Activated CD8-positive, alpha-beta memory T cell treated with anti-CD3 and anti-CD28 coated beads for 48 hours (primary cell): ENCODE measurements around the gene NRXN3.

Experiments used
- DNase-seq, 3 experiments: peaks; one replicate each; pipeline ENCODE4 v3.0.0-alpha.2; 2020; ENCODE audit warnings: low read depth in 2 of 3, low spot score in 2 of 3

Gene NRXN3

DNA sequence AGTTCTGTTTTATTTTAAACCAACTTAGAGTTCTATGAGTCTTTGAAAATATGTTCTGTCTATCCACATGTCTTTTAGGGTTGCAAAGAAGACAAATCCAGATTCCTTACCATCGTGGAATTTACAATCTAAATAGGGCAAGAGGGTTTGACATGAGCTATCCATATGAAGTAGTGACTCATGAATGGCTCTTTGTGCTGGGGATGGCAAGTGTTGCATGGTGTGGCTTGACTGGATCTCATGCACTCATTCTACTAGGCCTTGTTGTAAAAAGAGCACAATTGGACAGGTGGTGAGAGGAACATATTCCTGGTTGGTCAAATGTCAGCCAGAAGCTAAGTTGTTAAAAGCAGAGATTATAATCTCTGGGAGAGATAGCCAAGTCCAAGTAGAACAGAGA is 1532.0 kb downstream of the NRXN3 start:
- DNase-seq: no peak

DNA sequence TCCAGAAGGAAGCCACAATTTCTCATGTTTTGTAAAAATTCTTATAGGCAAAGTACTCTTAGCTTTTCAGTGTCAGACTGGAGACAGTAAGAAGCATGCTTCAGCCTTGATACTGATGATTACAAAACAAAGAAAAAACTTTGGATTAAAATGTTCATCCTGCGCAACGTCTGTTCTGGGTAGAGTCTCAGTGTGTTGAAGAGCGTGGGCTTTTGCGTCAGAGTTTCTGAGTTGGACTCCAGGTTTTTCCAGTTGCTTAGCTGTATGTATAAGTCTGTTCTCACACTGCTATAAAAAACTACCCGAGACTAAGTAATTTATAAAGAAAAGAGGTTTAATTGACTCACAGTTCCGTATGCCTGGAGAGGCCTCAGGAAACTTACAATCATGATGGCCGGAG is 1533.0 kb downstream of the NRXN3 start:
- DNase-seq: no peak

GRCh38 chr14:79704041-79704807 is 1534.1 kb downstream of the NRXN3 start:
- DNase-seq: no peak

DNA sequence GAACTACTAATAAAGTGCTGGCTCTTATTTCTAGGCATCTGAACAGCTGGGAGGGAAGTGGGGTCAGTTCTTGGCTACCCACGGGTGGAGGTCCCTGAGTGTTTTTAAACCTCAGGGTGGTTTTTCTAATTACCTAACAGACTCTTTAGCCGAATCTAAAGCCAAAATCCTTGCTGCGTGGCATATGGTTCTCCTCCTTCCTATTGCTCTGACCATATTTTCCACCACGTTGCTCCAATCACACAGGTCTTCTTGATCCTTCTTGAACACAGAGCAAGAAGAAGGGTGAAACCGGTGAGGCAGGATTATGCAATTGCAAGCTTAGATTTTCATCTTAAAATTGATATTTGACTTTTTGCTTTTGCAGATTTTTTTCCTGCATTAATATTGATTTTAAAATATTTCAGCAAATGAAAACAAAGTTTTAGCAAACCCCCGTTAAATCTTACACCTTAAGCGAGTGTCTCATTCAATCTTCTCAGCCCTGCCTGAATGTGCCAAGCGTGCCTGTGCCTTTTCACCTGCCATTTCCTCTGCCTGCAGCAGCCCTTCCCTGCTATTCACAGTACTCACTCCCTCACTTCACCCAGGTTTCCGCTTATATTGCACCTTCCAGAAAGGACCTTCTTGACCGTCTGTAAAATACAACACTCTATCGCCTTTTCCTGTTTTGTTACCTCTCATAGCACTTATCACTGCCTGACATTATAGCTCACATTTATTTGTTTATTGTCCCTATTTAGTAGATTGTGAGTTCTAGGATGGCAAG is 1535.1 kb downstream of the NRXN3 start:
- DNase-seq: no peak

DNA sequence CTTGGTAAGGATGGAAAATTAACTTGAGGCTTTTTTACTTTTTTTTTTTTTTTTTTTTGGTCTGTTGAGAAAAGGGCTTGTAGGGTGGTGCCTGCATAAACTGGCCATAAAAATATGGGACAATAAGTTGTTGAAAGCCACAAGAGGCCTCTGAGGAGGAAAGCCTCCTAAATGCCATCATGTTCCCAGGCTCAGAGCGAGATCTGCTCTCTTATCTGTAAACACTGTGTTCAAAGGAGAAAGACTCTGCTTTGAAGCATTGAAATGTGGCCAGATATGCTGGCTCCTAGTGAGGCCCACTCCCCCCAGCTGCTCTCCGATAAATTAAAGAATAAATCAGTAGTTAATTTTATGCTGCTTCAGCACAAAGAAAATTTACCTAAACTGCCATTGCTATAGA is 1536.2 kb downstream of the NRXN3 start:
- DNase-seq: no peak

DNA sequence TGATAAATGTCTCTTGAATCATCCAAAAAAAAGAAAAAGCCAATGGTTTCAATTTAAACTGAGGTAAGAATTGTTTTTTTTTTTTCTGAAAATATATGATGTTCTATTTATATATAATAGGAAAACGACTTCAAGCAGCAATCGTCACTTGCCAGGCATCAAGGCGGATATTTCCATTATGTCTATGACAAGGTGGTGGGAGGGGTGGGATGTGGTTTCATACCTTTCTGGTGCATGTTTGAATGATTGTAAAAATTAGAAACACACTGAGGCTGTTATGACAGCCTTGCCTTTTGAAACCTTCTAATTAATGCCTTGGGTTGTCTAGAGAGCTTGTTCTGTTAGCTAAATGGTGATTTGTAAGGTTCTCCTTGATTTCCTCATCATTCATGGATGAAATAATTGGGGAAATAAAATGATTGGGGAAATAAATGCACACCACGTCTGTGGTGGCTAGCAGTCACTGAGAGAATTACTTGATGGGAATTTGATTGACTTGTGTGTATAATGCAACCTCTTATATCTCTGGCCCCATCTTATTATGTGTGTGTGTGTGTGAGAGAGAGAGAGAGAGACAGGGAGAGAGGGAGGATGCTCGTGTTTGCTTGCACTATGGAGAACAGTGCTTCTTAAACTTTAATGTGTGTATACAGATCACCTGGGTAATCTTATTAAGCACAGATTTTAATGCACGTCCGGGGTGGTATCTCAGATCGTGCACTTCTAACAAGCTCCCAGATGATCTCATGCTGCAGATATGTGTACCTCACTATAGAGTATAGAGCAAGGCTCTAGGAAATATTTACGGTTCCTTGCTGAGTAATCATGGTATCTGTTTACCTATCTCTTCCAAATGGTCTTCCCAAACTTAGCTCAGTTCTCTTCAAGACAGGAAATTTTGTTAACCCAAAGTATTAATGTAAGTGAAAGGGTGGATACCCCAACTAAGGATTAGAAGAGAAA is 1538.5 kb downstream of the NRXN3 start:
- no peak for DNase-seq

GRCh38 chr14:79709573-79709972 is 1539.4 kb downstream of the NRXN3 start:
- no peak for DNase-seq

DNA sequence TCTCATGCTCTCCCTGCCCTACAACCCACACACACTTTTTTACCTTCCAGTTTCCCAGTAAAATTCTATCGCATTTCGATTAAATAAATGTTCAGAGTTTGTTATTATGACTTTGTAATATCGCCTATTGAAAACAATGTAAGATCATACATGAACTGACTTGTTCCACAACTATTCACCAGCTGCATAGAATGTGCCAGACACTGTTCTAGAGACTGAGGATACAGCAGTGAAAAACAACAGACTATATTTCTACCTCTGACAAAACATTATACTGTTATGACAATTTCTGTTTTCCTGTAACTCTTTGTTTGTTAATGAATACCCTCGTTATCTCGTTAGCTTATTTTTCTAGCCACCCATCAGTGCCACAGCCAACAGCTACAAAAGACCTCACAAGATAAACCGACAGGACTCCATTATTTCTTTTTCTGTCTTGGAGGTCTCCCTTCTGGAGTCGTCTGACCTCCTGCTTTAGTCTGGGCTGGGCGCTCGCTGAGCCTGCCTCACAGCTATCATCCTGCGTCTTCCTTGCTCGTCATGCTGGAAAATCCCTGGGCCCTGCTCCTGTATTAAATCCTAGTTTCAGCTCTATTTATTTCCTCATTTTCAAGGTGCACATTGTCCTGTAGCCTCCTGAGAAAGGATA is 1542.3 kb downstream of the NRXN3 start:
- DNase-seq: no peak

- DNase-seq: no peak
Observed at GRCh38 chr14:79721399-79722084, 1551.4 kb downstream of the NRXN3 start.

DNA sequence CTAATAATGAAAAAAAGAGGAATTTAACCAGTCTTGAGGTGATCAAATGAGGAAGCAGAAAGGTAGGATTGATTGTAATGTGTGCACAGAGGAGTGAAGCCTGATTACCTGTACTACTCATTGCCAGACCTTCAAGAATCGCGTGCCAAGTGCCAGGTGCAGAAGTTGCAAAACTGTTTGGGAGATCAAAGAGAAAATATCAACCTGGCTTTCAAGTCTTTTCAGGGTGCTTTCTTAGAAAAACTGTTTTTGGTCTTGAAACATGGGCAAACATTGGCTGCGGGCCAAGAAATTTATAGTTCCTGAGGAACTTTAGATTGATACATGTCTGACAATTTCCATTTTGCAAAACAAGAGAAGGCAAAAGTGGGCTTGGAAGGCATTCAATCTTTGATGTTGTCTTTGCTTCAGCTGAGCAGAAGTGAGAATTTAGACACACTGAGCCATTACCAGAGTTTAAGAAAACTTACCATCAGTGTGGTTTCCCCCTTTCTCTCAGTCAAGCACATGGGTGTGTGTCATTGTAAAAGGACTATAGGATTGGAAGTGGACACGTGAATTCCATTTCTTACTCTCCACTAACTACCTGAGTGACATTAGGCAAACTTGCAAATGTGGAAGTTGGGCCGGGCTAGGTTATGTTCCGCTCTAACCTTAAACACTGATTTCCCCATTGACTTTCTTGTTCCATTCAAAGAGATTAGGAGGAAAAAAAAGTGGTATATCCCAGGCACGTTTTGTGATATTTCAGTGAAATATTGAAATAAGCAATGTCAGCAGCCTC is 1555.0 kb downstream of the NRXN3 start:
- no peak for DNase-seq

DNA sequence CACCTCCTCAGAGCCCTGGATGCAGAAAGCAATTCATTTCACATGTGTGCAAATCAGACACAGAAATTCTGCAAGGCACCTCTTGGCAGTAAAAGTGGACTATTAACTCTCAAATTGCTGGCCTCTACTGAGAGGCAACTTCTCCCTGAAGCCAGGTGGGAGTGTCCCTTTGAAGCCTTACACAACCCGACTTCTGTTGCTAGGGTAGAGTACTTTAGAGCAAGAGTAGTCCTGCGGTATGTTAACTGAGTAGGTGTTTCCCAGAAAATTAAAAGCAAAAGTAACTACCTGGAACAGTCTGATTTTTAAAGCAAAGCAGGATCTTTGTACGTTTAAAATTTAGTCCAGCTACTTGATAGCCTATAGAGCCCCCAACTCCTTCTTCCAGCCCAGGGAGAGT is 1557.7 kb downstream of the NRXN3 start:
- DNase-seq: no peak

GRCh38 chr14:79728331-79728730 is 1558.2 kb downstream of the NRXN3 start:
- no peak for DNase-seq

DNA sequence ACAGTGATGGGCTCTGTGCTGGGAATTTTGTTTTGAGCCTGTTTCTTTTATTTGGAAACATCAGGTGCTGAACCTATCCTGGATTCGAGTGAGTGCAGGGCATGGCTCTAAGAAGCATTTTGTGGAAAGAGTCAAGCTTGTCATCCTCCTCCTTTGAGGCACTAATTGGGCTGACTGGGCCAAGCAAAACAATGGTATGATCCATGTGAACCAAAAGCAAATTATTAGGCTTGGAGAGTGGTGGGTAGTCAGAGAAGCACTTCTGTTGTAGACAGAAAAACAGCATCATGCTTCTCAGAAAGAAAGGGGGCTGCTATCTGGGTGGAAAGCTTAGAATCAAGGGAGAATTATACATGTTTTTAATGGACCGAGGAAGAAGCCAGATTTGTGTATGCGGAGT is 1559.6 kb downstream of the NRXN3 start:
- DNase-seq: no peak

DNA sequence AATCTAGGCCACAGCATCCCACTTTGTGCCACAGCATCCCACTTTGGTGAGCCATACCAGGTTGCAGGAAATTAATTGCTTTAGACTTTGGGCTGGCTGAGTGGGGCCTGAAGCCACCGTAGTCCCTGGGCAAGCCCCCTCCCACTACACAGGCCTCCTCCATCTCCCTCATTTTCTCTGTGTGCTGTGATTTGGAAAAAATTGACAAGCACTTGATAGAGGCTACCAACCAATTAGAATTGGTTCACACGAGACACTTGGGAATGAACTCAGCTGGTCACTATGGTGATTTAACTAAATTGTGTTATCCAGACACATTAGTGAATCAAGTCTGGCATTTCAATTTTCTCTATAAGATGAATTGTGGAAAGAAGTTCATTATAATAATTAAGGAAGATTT is 1560.0 kb downstream of the NRXN3 start:
- no peak for DNase-seq

- DNase-seq: no peak
Observed at GRCh38 chr14:79730953-79731352, 1560.8 kb downstream of the NRXN3 start.

DNA sequence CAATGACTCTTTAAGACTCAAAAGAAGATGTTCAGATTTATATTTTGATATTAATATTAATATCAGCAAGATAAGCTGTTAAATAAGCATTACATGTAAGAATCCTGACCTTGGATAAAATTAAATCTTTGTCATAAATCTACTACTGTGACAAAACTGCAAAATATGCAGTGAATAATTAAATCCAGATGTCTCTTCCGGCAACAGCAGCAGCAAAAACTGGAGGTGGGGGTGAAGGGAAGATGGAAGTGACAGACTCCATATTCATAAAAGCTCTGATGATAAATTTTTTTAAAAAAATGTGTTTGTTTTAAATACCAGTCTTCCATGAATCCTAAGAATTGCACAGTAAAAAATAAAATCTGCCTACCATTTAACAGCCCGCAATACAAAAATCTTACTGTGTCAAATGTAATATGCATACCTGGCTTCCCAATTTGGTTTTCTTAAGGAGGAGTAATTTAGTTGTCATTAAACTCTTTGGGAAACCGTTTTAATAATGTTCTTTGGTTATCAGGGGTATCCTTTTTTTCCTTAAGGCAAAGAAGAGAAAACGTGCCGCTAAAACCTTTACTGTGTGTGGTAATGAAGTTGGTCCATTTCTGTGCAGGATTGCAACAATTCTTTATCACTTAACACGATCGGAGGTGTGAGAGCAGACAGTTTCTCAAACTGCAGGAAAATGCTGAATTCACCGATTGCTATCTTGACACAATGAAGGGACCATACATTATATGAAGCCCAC is 1562.9 kb downstream of the NRXN3 start:
- DNase-seq: no peak

- no peak for DNase-seq
Observed at GRCh38 chr14:79734151-79734550, 1564.0 kb downstream of the NRXN3 start.

- DNase-seq: no peak
Observed at GRCh38 chr14:79734656-79735055, 1564.5 kb downstream of the NRXN3 start.

DNA sequence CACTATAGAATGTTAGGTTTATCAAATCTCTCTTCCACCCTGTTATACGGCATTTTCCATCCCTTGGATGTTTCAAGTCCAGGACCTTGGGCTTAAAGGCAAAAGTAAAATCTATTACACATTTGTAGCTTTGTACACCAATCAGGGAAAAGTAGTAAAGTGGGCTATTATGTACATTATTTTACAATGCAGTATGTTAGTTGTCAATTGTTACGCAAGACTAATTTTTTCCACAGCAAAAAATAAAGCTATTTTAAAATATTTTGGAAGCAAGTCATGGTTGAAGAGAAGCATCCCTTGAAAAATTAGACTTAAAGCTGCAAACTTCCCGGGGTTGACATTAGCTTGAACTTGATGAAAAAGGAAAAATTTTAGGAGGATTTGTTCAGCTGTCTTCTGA is 1564.9 kb downstream of the NRXN3 start:
- no peak for DNase-seq
